ENCODE measurements around the gene MIB2. TPM values are rescaled to one million over a fixed set of nuclear protein-coding genes. Genes with fewer than 3 reads are reported as not detected.

The MIB2 gene
- total and polyA plus RNA-seq, 10 of the 15 experiments (the other 5 are each of a cell fraction or from before 2014, with no cell fraction given): 0.42 to 26.8 (median 10.9) TPM; not detected in 1

GRCh38 chr1:1567891-1568291, 47.4 kb upstream of the MIB2 start:
- Histone ChIP-seq H3K4me1 (ENCODE audit: control insufficient read depth, insufficient read depth, low read length) (no peaks in the 10 kb centered on the region), H3K27me3 (replicated peaks in 1 of 2; ENCODE audit: control insufficient read depth in 2 of 2, insufficient read depth in 2 of 2, low read length in 1 of 2) (no peaks in the 10 kb centered on the region), H4K20me1 (ENCODE audit: control insufficient read depth, insufficient read depth) (peaks cover 22% of the 10 kb centered on the region), H2AFZ (ENCODE audit: control insufficient read depth, low read depth, low read length) (no peak overlapping the region), H3K27ac (ENCODE audit: control insufficient read depth, insufficient read depth) (no peak overlapping the region), H3K9ac (ENCODE audit: control insufficient read depth, insufficient read depth, low read length) (no peak overlapping the region), H3K4me2 (ENCODE audit: control insufficient read depth, insufficient read depth) (no peak overlapping the region), H3K79me2 (ENCODE audit: control insufficient read depth, insufficient read depth, low read length) (peaks cover 62% of the 10 kb centered on the region), H3K36me3 (ENCODE audit: control insufficient read depth in 2 of 2, insufficient read depth in 2 of 2, low read length in 1 of 2) (peaks cover 15 to 32% of the 10 kb centered on the region in 2 experiments), H3K4me3 (no peak overlapping the region), H3K9me3 (replicated peaks; ENCODE audit: control insufficient read depth, insufficient read depth, low read length) (no peaks in the 10 kb centered on the region)
- TF ChIP-seq CTCF (IDR thresholded peaks at IDR 0.05 in 2 of 3, conservative IDR thresholded peaks at IDR 0.05 in 1 of 3; ENCODE audit: control insufficient read depth in 2 of 3, extremely low read depth in 1 of 3, insufficient read depth in 1 of 3, low read depth in 3 of 3, low read length in 3 of 3): no peak
- CTCF ChIA-PET: no interaction called here
- ATAC-seq (no peak), DNase-seq (ENCODE audit: low read depth, low spot score) (no peak), FAIRE-seq (no peak)
- RAD21 ChIA-PET (ENCODE audit: unreplicated experiment): no interaction called here
- BruUV-seq (replicated peaks): no TSS peak
- in situ Hi-C loops (cut with MboI): no loop called here
- SMC1A ChIA-PET (ENCODE audit: uncharacterized antibody, unreplicated experiment): no interaction called here
- WGBS (ENCODE audit: insufficient coverage, insufficient replicate concordance, low lambda C conversion rate, missing lambda C conversion rate): 84% methylated on average over 7 of the region's 10 CpGs
- intact Hi-C loops (cut with micrococcal nuclease; ENCODE audit: unreplicated experiment): no loop called here
- POLR2A ChIA-PET: no interaction called here

GRCh38 chr1:1569341-1569740, 46.0 kb upstream of the MIB2 start:
- Histone ChIP-seq H4K20me1 (ENCODE audit: control insufficient read depth, insufficient read depth) (peaks cover 22% of the 10 kb centered on the region), H3K4me2 (ENCODE audit: control insufficient read depth, insufficient read depth) (no peak overlapping the region), H3K4me3 (no peak overlapping the region), H2AFZ (ENCODE audit: control insufficient read depth, low read depth, low read length) (no peak overlapping the region), H3K36me3 (ENCODE audit: control insufficient read depth in 2 of 2, insufficient read depth in 2 of 2, low read length in 1 of 2) (peaks cover 10 to 27% of the 10 kb centered on the region in 2 experiments), H3K27me3 (replicated peaks in 1 of 2; ENCODE audit: control insufficient read depth in 2 of 2, insufficient read depth in 2 of 2, low read length in 1 of 2) (no peaks in the 10 kb centered on the region), H3K9ac (ENCODE audit: control insufficient read depth, insufficient read depth, low read length) (no peak overlapping the region), H3K4me1 (ENCODE audit: control insufficient read depth, insufficient read depth, low read length) (no peaks in the 10 kb centered on the region), H3K79me2 (ENCODE audit: control insufficient read depth, insufficient read depth, low read length) (peaks cover 77% of the 10 kb centered on the region), H3K9me3 (replicated peaks; ENCODE audit: control insufficient read depth, insufficient read depth, low read length) (no peaks in the 10 kb centered on the region), H3K27ac (ENCODE audit: control insufficient read depth, insufficient read depth) (no peak overlapping the region)
- ChIA-PET SMC1A (ENCODE audit: uncharacterized antibody, unreplicated experiment) (no interaction called here), RAD21 (ENCODE audit: unreplicated experiment) (no interaction called here), CTCF (no interaction called here), POLR2A (interaction anchor here (0.6 kb wide), 1 partner anchor 106 kb away, joined by 5 read pairs; no protein-coding TSS in a partner anchor)
- DNase-seq (ENCODE audit: low read depth, low spot score) (no peak), FAIRE-seq (no peak), ATAC-seq (no peak; the same call in 2 of the 3 replicates)
- intact Hi-C loops (cut with micrococcal nuclease; ENCODE audit: unreplicated experiment): no loop called here
- no TSS peak for BruUV-seq (replicated peaks)
- WGBS (ENCODE audit: insufficient coverage, insufficient replicate concordance, low lambda C conversion rate, missing lambda C conversion rate): 92% methylated on average over 7 of the region's 7 CpGs
- TF ChIP-seq PKNOX1 (IDR thresholded peaks at IDR 0.05) (0 out of 2 replicates have a peak, but pooled peaks have one; percentile 20), NFIC (IDR thresholded peaks at IDR 0.05; ENCODE audit: low read depth, low read length) (no peak)
- in situ Hi-C loops (cut with MboI): no loop called here
